Activated CD4-positive, alpha-beta T cell treated with anti-CD3 and anti-CD28 coated beads, Interleukin-2, amount 10 ng/mL, durations not matched to agents 7 days and 5 days (primary cell): ENCODE measurements around the gene WFDC8. TPM values are rescaled to one million over a fixed set of nuclear protein-coding genes. Genes with fewer than 3 reads are reported as not detected.
"Not testable (repeated sequence)": the region's sequence is repeated elsewhere in the genome, so short reads cannot be mapped to it uniquely, and the experiment has no call there.

ENCODE experiments used
- CTCF ChIA-PET: fragments of 350-600 bp; sonication (Branson Sonifier 250); formaldehyde crosslinking; loops from one replicate; lab custom pipeline; 2021; ENCODE audit warnings: antibody characterized with exemption; lab: Charles Lee
- POLR2A ChIA-PET: fragments of 350-600 bp; sonication (Branson Sonifier 250); formaldehyde crosslinking; loops from one replicate; lab custom pipeline; 2021; ENCODE audit warnings: antibody characterized with exemption; lab: Charles Lee
- DNase-seq: peaks from one replicate; pipeline ENCODE4 v3.0.0-alpha.2; 2020
- H3K27ac Mint-ChIP-seq: one replicate; pipeline ENCODE4 v1.8.0; 2021; ENCODE audit warnings: mild to moderate bottlenecking, moderate library complexity, mixed read lengths
- H3K27me3 Mint-ChIP-seq: one replicate; pipeline ENCODE4 v1.8.0; 2021; ENCODE audit warnings: mixed read lengths
- H3K36me3 Mint-ChIP-seq: one replicate; pipeline ENCODE4 v1.8.0; 2021; ENCODE audit warnings: low read depth, mixed read lengths
- H3K4me1 Mint-ChIP-seq: one replicate; pipeline ENCODE4 v1.8.0; 2021; ENCODE audit warnings: mixed read lengths
- H3K4me3 Mint-ChIP-seq: one replicate; pipeline ENCODE4 v1.8.0; 2021; ENCODE audit warnings: mild to moderate bottlenecking, moderate library complexity, mixed read lengths
- H3K9me3 Mint-ChIP-seq: one replicate; pipeline ENCODE4 v1.8.0; 2021; ENCODE audit warnings: mixed read lengths
- total RNA-seq, 2 experiments: library from RNA; stranded (reverse); gene quantifications; one replicate each; pipeline ENCODE4 v1.2.3, GENCODE V29; 2021

The WFDC8 gene
- total RNA-seq, 2 experiments from 2014 or later, result not detected

GRCh38 chr20:45583502-45583901, 4.4 kb upstream of the WFDC8 start:
- Mint-ChIP-seq H3K27me3 (peaks cover 34% of the 10 kb centered on the region), H3K36me3 (no peaks in the 10 kb centered on the region), H3K4me3 (no peak overlapping the region), H3K27ac (no peak overlapping the region), H3K4me1 (no peaks in the 10 kb centered on the region), H3K9me3 (no peaks in the 10 kb centered on the region)
- ChIA-PET POLR2A (no interaction called here), CTCF (no interaction called here)
- DNase-seq, result no peak

- no peak for DNase-seq
- Mint-ChIP-seq H3K4me1 (no peaks in the 10 kb centered on the region), H3K9me3 (no peaks in the 10 kb centered on the region), H3K27ac (no peak overlapping the region), H3K4me3 (no peak overlapping the region), H3K36me3 (no peaks in the 10 kb centered on the region), H3K27me3 (peaks cover 32% of the 10 kb centered on the region)
- CTCF ChIA-PET, result no interaction called here
- POLR2A ChIA-PET, result no interaction called here
Measured at GRCh38 chr20:45581702-45582101, 2.6 kb upstream of the WFDC8 start.

GRCh38 chr20:45578231-45578630, 853 bp downstream of the WFDC8 start:
- Mint-ChIP-seq H3K27ac (no peak overlapping the region), H3K27me3 (peaks cover 35% of the 10 kb centered on the region), H3K9me3 (no peaks in the 10 kb centered on the region), H3K4me3 (no peak overlapping the region), H3K36me3 (no peaks in the 10 kb centered on the region), H3K4me1 (no peaks in the 10 kb centered on the region)
- POLR2A ChIA-PET, result no interaction called here
- CTCF ChIA-PET, result interaction anchor here (0.6 kb wide), 2 partner anchors 20 to 69 kb away, joined by 3 read pairs; no protein-coding TSS in a partner anchor
- no peak for DNase-seq

- ChIA-PET CTCF (no interaction called here), POLR2A (no interaction called here)
- no peaks in the 10 kb centered on the region for H3K36me3 Mint-ChIP-seq
- H3K4me1 Mint-ChIP-seq, result no peaks in the 10 kb centered on the region
- H3K4me3 Mint-ChIP-seq, result no peak overlapping the region
- no peak for DNase-seq
- peaks cover 36% of the 10 kb centered on the region for H3K27me3 Mint-ChIP-seq
- H3K27ac Mint-ChIP-seq, result no peak overlapping the region
- H3K9me3 Mint-ChIP-seq, result no peaks in the 10 kb centered on the region
Measured at GRCh38 chr20:45576995-45577394, 2.1 kb downstream of the WFDC8 start.

- ChIA-PET POLR2A (interaction anchor here (0.6 kb wide), 1 partner anchor 73 kb away, joined by 3 read pairs; no protein-coding TSS in a partner anchor), CTCF (no interaction called here)
- H3K4me1 Mint-ChIP-seq, result no peaks in the 10 kb centered on the region
- no peak overlapping the region for H3K27ac Mint-ChIP-seq
- no peaks in the 10 kb centered on the region for H3K9me3 Mint-ChIP-seq
- no peak for DNase-seq
- no peaks in the 10 kb centered on the region for H3K36me3 Mint-ChIP-seq
- H3K4me3 Mint-ChIP-seq, result no peak overlapping the region
- peaks cover 32% of the 10 kb centered on the region for H3K27me3 Mint-ChIP-seq
Measured at GRCh38 chr20:45575931-45576330, 3.2 kb downstream of the WFDC8 start.

GRCh38 chr20:45569650-45570049, 9.4 kb downstream of the WFDC8 start:
- DNase-seq, CTCF ChIA-PET, H3K27ac Mint-ChIP-seq, H3K4me1 Mint-ChIP-seq, H3K36me3 Mint-ChIP-seq, POLR2A ChIA-PET, H3K9me3 Mint-ChIP-seq, H3K4me3 Mint-ChIP-seq: not testable (repeated sequence)
- H3K27me3 Mint-ChIP-seq, result peaks cover 16% of the 10 kb centered on the region

- no peaks in the 10 kb centered on the region for H3K36me3 Mint-ChIP-seq
- no peaks in the 10 kb centered on the region for H3K4me1 Mint-ChIP-seq
- ChIA-PET POLR2A (no interaction called here), CTCF (no interaction called here)
- no peak overlapping the region for H3K4me3 Mint-ChIP-seq
- no peak overlapping the region for H3K27ac Mint-ChIP-seq
- DNase-seq, result no peak
- peaks cover 7% of the 10 kb centered on the region for H3K27me3 Mint-ChIP-seq
- no peaks in the 10 kb centered on the region for H3K9me3 Mint-ChIP-seq
Measured at GRCh38 chr20:45564760-45565276, 14.3 kb downstream of the WFDC8 start.

- no peak for DNase-seq
- Mint-ChIP-seq H3K9me3 (no peaks in the 10 kb centered on the region), H3K4me1 (no peaks in the 10 kb centered on the region), H3K27ac (no peak overlapping the region), H3K36me3 (no peaks in the 10 kb centered on the region), H3K27me3 (peaks cover 7% of the 10 kb centered on the region), H3K4me3 (no peak overlapping the region)
- CTCF ChIA-PET, result no interaction called here
- POLR2A ChIA-PET, result no interaction called here
Measured at GRCh38 chr20:45555198-45555597, 23.9 kb downstream of the WFDC8 start.

- Mint-ChIP-seq H3K36me3 (no peaks in the 10 kb centered on the region), H3K4me3 (no peak overlapping the region), H3K27ac (no peak overlapping the region), H3K9me3 (no peaks in the 10 kb centered on the region), H3K27me3 (peaks cover 10% of the 10 kb centered on the region), H3K4me1 (no peaks in the 10 kb centered on the region)
- no peak for DNase-seq
- ChIA-PET POLR2A (no interaction called here), CTCF (no interaction called here)
Measured at GRCh38 chr20:45552456-45552855, 26.6 kb downstream of the WFDC8 start.

GRCh38 chr20:45550765-45551164, 28.3 kb downstream of the WFDC8 start:
- Mint-ChIP-seq H3K9me3 (no peaks in the 10 kb centered on the region), H3K27ac (no peak overlapping the region), H3K27me3 (peaks cover 16% of the 10 kb centered on the region), H3K36me3 (no peaks in the 10 kb centered on the region), H3K4me3 (no peak overlapping the region), H3K4me1 (no peaks in the 10 kb centered on the region)
- ChIA-PET CTCF (no interaction called here), POLR2A (no interaction called here)
- DNase-seq, result no peak

GRCh38 chr20:45548410-45548809, 30.7 kb downstream of the WFDC8 start:
- CTCF ChIA-PET, result interaction anchor here (0.6 kb wide), 1 partner anchor 66 kb away, joined by 5 read pairs; no protein-coding TSS in a partner anchor
- Mint-ChIP-seq H3K4me1 (no peaks in the 10 kb centered on the region), H3K27me3 (peaks cover 29% of the 10 kb centered on the region), H3K36me3 (no peaks in the 10 kb centered on the region), H3K9me3 (no peaks in the 10 kb centered on the region), H3K4me3 (no peak overlapping the region), H3K27ac (no peak overlapping the region)
- POLR2A ChIA-PET, result no interaction called here
- DNase-seq, result no peak

GRCh38 chr20:45547206-45547770, 31.8 kb downstream of the WFDC8 start, which contains the start of gene EPPIN:
EPPIN (minus strand) TSS chr20:45547401; CDS start chr20:45547357, 44 bp downstream.
- CTCF ChIA-PET, result interaction anchor here (1.0 kb wide), 1 partner anchor 224 kb away, joined by 4 read pairs; no protein-coding TSS in a partner anchor
- POLR2A ChIA-PET, result no interaction called here
- Mint-ChIP-seq H3K36me3 (no peaks in the 10 kb centered on the region), H3K27me3 (peaks cover 36% of the 10 kb centered on the region), H3K4me3 (no peak within 1 kb of the TSS), H3K9me3 (no peaks in the 10 kb centered on the region), H3K4me1 (no peaks in the 10 kb centered on the region), H3K27ac (no peak within 1 kb of the TSS)
- no peak for DNase-seq

GRCh38 chr20:45545754-45546453, 33.2 kb downstream of the WFDC8 start:
- Mint-ChIP-seq H3K36me3 (no peaks in the 10 kb centered on the region), H3K9me3 (no peaks in the 10 kb centered on the region), H3K4me1 (no peaks in the 10 kb centered on the region), H3K27ac (no peak overlapping the region), H3K27me3 (peaks cover 35% of the 10 kb centered on the region), H3K4me3 (no peak overlapping the region)
- DNase-seq, result no peak
- ChIA-PET CTCF (no interaction called here), POLR2A (no interaction called here)
